Coronary artery (tissue), 2 donors: ENCODE results near the gene VAT1L.

Source experiments
- DNase-seq: peaks from one replicate; pipeline ENCODE4 v3.0.0-alpha.2; 2017; ENCODE audit warnings: low spot score
- H3K27ac ChIP-seq, 2 donors: fragments of 200-600 bp; sonication (generic); one replicate each; pipeline ENCODE4 v1.5.1; 2016 to 2019
- H3K4me3 ChIP-seq: fragments of 200-600 bp; sonication (generic); 2 replicates; pipeline ENCODE4 v1.5.1; 2016; ENCODE audit warnings: mild to moderate bottlenecking, moderate library complexity
- CTCF ChIP-seq: fragments of 200-600 bp; sonication (generic); IDR thresholded peaks from one replicate; pipeline ENCODE4 v1.5.1; 2019; ENCODE audit warnings: antibody characterized with exemption

VAT1L gene

GRCh38 chr16:77960766-77961165 is 172.4 kb downstream of the VAT1L start:
- TF ChIP-seq CTCF = no peak
- no peak for DNase-seq
- H3K27ac ChIP-seq = no peak overlapping the region
- no peak overlapping the region for H3K4me3 ChIP-seq

- Histone ChIP-seq H3K27ac (no peak overlapping the region), H3K4me3 (no peak overlapping the region)
Observed at GRCh38 chr16:77961814-77962213, 173.4 kb downstream of the VAT1L start.

GRCh38 chr16:77962689-77963088 is 174.3 kb downstream of the VAT1L start:
- H3K27ac ChIP-seq = no peak overlapping the region
- no peak for TF ChIP-seq CTCF
- no peak overlapping the region for H3K4me3 ChIP-seq
- no peak for DNase-seq

More at GRCh38 chr16:77961814-77962213, 173.4 kb downstream of the VAT1L start:
- no peak for DNase-seq
- no peak for TF ChIP-seq CTCF

GRCh38 chr16:77963185-77964044 is 175.1 kb downstream of the VAT1L start:
- Histone ChIP-seq H3K27ac (no peak overlapping the region), H3K4me3 (no peak overlapping the region)
- no peak for DNase-seq
- TF ChIP-seq CTCF = no peak

GRCh38 chr16:77965346-77965745 is 177.0 kb downstream of the VAT1L start:
- no peak overlapping the region for H3K27ac ChIP-seq
- DNase-seq = no peak

GRCh38 chr16:77967054-77967904 is 178.9 kb downstream of the VAT1L start:
- Histone ChIP-seq H3K4me3 (no peak overlapping the region), H3K27ac (no peak overlapping the region)
- TF ChIP-seq CTCF = no peak
- DNase-seq = no peak

More at GRCh38 chr16:77965346-77965745, 177.0 kb downstream of the VAT1L start:
- no peak for TF ChIP-seq CTCF
- no peak overlapping the region for H3K4me3 ChIP-seq
